Mononuclear cell (primary cell): Measurements from ENCODE around the gene SIM1. TPM values are rescaled to one million over a fixed set of nuclear protein-coding genes. Genes with fewer than 3 reads are reported as not detected.

ENCODE experiments used
- H3K27me3 ChIP-seq: 2 replicates; pipeline ENCODE4 v1.6.0; 2011; ENCODE audit warnings: low read length, control low read depth; ENCODE audit not compliant: insufficient read depth
- H3K4me1 ChIP-seq: 2 replicates; pipeline ENCODE4 v1.5.1; 2011; ENCODE audit warnings: mild to moderate bottlenecking, low read length, control low read depth; ENCODE audit not compliant: insufficient read depth
- H3K4me3 ChIP-seq: 2 replicates; pipeline ENCODE4 v1.5.1; 2011; ENCODE audit warnings: mild to moderate bottlenecking, low read length, moderate library complexity
- H3K9me3 ChIP-seq: 2 replicates; pipeline ENCODE4 v1.5.1; 2011; ENCODE audit warnings: low read depth, mild to moderate bottlenecking, control low read depth, low read length
- total RNA-seq: library from RNA; depleted of rRNA; stranded (reverse); fragments of >200 nt; gene quantifications from one replicate; pipeline ENCODE4 v1.2.3, GENCODE V29; 2012

SIM1 gene
- total RNA-seq, 1 donor = not detected

DNA sequence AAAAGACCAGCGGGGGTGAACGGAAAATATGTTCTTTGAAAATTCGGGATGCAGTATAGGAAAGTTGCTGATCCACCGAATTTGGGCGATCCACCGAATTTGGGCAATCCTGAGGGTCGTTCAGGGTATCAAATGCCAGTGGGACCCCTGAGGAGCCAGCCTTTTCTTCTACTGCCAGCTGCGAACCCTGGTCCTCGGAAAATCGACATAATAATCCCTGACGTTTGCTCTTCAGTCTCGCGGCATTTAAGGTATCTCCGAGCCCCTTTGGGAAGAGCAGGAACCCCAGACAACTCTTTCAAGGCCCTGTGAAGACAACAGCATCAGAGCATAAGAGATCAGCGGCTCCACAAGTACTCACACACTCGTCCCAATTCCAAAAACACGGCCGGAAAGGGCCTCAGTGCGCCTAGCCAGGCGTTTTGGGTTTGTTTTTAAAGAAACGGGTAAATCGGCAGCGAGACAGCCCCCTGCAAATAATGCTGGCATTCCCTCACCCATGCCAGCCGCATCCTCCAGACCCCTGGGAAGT is 1.0 kb downstream of the SIM1 start:
- H3K27me3 ChIP-seq = peaks cover 100% of the 10 kb centered on the region
- no peak overlapping the region for H3K4me3 ChIP-seq
- H3K4me1 ChIP-seq = peaks cover 18% of the 10 kb centered on the region
- H3K9me3 ChIP-seq = no peaks in the 10 kb centered on the region

DNA sequence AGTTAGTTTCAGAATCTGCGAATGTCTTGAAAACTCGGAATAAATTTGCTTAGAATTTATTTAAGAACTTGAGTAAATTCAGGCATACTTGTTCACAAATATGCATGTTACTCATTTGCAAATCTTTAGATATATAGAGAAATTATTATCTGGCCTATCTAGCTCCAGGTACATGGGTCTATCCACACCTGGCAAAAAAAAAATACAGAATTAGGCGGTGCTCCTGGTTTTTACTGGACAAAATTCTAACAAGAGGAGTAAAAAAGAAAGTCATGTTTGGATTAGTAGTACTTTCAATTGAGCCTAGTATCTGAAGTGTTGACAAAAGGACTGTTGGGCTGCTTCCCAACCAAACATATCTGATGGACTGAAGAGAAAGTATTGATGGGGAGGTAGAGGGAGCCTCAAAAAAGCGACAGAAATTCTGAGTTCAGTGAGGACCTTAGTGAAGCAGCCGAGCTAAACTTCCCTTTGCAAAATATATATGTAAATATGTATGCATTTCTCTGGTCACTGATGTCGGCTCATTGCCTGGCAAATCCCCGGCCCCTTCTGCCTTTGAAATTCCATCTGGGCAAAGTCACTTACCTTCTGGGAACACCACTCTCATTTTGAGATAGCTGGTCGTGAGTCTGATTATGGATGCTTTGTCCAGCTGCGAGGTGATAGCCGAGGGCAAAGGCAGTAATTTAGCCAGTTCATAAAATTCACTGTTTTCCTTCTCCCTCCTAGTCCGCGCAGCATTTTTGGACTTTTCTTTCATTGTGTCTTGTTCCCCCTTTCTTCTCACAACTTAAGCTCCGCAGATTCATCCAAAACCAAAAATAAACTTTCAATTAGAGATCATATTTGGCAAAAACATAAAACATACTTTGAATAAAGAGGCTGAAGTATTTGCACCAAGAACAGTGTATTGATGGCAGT is 1.8 kb downstream of the SIM1 start:
- Histone ChIP-seq H3K4me3 (no peak overlapping the region), H3K9me3 (no peaks in the 10 kb centered on the region), H3K4me1 (peaks cover 18% of the 10 kb centered on the region), H3K27me3 (peaks cover 100% of the 10 kb centered on the region)

DNA sequence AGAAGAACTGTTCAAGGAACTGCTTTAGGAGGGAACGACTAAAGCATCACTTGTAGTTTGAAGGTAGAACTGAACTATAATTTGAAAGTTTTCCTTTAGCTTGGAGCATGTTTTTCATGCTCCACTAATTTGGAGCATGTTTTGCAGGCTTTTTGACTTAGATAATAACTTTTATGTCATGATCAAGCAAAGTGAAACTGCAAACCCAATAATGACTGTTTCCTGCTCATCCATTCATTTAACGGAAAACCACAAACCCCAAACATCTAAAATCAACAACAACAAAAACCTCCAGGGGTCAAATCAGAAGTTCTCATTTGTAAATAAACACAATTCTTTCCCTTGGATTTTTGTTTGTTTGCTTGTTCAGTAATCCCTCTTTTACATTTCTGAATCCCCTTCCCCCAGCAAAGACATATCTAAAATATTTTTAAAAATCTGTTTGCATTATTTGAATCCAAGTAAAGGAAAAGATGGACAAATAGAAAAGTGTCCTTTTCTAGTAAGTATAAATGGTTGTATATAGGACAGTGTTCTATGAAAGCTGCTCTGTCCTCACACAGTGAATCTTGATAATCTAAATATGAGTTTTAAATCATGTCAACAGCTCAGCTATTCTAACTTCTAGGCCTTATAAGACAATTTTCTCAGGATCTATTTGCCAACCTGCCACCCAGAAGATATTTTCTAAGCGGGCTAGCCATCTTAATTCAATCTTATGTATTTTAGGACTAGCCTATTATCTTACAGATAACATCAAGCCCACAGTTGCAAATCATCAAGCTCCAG is 2.6 kb downstream of the SIM1 start:
- H3K4me3 ChIP-seq = no peak overlapping the region
- peaks cover 18% of the 10 kb centered on the region for H3K4me1 ChIP-seq
- no peaks in the 10 kb centered on the region for H3K9me3 ChIP-seq
- H3K27me3 ChIP-seq = peaks cover 100% of the 10 kb centered on the region

DNA sequence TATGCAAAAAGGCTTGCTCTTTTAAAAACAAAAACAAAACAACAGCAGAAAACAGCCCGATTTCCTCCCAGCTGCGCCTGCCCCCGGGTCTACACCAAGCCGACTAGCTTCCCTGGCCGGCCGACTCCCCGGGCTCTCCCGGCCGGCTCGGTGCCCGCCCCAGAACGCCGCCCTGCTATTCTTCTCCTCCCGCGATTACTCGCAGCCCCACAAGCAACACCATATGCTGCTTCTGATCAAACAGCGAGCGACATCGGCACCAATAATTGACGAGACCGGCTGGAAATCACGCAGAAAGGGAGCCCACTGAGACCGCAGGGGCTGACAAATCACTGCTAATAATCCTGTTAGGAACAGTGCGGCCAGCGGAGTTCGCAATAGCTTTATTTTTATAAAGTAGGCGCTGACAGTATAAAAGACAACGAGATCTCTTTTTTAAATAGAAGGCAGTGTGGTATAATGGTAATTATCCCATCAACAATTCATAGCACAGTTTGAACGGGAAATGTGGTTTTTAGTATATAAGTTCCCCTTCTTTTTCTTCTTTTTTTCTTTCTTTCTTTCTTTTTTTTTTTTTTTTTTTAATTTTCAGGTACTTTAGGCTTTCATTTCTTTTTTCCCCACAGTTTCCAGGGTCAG is 3.3 kb downstream of the SIM1 start:
- Histone ChIP-seq H3K27me3 (peaks cover 100% of the 10 kb centered on the region), H3K4me1 (peaks cover 18% of the 10 kb centered on the region), H3K9me3 (no peaks in the 10 kb centered on the region), H3K4me3 (no peak overlapping the region)

DNA sequence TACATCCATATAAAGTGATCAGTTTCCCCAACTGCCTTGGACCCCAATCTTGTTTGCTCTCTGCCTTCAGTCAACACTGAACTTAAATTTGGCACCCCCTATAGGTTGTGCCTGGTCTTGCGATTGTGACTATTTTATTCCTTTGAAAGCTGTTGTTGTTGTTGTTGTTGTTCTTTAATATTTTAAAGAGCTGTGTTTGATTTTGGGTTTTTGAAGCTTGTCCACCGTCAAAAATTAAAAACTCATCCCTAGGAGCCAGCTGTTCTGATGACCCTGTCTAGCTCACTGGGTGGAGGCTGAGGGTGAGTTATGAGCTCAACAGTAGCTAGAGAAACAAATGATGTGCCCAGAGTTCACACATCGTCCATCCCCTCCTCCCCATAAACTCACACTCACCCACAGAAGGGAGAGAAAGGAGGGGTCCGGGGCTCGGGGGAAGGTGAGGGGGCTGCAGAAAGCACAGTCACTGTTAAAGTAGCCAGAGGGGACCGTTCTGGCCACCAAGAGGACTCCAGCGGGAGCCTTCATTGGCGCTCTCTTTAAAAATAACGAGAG is 4.0 kb downstream of the SIM1 start:
- Histone ChIP-seq H3K9me3 (no peaks in the 10 kb centered on the region), H3K4me3 (no peak overlapping the region)

DNA sequence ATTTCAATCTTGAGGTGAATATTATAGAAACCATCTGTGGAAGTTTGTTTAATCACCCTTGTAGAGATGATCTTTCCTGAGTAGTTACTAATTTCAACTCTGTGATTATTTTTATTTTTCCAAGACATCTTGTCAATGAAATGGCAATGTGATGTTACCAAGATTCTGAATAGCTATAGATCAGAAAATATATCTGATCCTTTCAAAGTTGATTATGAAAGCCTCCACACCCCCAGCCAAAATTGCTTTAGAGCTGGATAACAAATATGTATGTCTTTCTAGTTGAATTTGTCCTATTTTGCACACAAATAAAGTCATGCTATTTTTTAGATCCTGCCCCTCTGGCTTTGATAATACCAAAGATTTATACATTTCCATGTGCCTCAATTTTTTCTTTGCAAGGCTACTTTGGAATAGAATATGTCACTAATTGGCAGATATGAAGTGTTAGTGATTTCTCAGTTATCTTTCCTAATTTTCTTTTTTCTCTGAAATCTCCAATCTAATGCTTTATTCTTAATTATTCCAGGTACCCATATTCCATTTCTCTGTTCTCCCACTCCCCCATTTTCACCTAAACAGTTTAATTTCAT is 5.0 kb downstream of the SIM1 start:
- peaks cover 11% of the 10 kb centered on the region for H3K4me1 ChIP-seq
- H3K9me3 ChIP-seq = no peaks in the 10 kb centered on the region
- H3K27me3 ChIP-seq = peaks cover 100% of the 10 kb centered on the region
- no peak overlapping the region for H3K4me3 ChIP-seq

More for the DNA sequence above, 4.0 kb downstream of the SIM1 start:
- Histone ChIP-seq H3K27me3 (peaks cover 100% of the 10 kb centered on the region), H3K4me1 (peaks cover 18% of the 10 kb centered on the region)

DNA sequence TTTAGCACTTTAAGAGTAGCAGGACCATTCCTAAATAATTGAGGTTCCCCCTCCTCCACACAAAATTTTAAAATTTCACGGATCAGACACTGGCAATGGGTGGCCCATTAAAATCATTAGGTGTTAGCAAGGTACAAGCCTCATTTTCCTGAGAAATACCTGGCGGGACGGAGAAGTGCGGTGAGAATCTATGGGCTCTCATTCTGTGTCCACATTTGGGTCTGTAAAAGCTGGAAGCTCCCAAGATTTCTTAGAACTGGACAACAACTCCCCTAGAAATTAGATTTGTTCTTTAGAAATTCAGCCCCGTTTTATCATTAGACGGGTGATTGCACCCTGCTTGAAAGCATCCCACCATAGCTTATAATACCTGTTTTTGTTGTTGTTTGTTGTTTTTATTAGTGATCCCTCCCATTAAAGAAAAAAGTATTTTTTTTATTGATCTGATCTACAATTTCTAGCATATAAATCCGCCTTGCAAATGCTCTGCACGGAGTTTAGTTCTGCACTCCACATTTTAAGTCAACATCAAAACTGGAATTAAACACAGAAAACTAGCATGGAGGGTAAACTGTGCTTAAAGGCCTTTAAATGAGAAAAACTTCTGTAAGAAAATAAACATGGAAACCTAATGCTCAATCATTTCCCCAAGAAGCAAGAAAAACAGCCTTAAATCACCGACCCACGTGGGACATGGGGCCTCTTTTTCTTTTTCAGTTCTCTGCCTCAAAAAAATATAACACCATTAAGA is 5.7 kb downstream of the SIM1 start:
- H3K9me3 ChIP-seq = no peaks in the 10 kb centered on the region
- no peak overlapping the region for H3K4me3 ChIP-seq
- H3K27me3 ChIP-seq = peaks cover 100% of the 10 kb centered on the region
- peaks cover 4% of the 10 kb centered on the region for H3K4me1 ChIP-seq

DNA sequence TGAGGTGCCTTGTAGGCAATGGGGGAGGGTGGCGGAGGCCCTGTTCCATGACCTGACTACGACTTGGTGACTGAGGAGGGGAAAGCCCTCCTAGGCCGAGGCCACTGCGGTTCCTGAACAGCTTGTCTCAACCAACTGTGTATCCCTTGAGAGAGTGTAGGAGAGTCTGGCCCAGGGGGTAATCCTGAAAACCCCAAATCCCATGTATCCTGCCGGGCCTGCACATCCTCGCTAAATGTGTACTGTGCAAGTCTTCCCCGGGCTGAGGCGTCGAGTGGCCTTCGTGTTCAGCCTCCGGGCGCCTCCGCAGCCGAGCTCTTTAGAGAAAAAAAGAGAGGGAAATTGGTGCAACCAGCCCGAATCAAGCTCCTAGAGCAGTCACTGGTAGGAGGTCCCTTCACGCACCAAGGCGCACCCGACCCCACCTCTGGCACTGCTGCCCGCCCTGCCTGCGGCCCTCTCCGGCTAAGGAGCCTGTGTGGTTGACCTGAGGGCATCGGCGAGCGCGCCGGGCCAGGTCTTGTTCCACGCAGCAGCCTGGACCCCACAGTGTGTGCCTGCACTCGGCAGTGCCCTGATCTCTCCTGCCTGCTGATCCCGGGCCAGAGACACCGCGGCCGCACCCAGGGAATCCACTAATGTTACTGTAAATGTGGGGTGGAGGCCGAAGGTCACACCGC is 7.3 kb downstream of the SIM1 start:
- H3K4me1 ChIP-seq = peaks cover 4% of the 10 kb centered on the region
- H3K9me3 ChIP-seq = no peaks in the 10 kb centered on the region
- peaks cover 100% of the 10 kb centered on the region for H3K27me3 ChIP-seq
- no peak overlapping the region for H3K4me3 ChIP-seq

DNA sequence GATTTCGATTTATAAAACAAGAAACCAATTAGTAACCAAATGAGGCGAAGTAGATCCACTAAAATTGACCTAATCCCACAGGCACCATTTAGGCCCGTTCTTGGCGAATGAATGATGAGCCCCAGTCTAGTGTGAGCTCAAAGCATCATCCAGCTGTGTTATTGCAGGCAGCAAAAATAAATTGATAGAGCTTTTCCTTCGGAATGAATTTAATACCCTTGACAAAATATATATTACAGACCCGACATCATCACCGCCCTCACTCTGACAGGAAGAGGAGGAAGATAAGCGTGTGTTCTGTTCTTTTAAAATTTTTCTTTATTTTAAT is 7.8 kb downstream of the SIM1 start:
- Histone ChIP-seq H3K4me3 (no peak overlapping the region), H3K27me3 (peaks cover 100% of the 10 kb centered on the region), H3K9me3 (no peaks in the 10 kb centered on the region), H3K4me1 (peaks cover 4% of the 10 kb centered on the region)

DNA sequence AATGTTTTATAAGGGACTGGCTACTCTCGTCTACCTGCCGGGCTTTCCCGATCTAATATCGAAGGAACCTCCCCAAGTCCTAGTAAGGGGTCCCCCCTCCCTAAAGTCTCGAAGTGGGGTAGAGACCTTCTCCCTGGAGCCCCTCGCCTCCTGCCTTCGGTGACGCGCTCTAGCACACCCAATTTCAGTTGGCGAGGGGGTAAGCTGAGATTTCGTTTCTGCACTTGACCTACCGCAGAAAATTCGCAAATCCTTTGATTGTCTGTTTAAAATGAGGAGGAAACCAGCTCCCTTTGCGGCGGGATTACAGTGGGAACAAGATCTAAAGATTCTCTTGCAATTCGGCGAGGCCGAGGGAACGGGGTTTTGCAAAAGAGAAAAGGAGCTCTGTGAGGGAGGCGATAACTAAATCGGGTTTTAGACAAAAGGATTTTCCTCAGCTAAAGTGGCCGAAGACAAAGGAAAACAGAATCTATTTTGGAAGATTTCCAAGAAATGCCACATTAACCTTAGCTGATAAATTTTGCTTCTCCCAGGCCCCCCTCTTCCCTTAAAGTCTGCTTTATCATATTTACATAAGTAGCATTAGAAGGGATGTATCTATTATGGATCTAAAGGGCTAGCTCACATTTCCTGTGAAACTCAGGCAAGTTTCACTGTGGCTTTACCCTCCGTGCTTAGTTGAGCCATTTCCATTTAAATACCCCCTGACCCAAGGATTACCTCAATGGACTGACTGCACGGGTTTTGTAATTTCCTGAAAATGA is 8.4 kb downstream of the SIM1 start:
- Histone ChIP-seq H3K4me3 (no peak overlapping the region), H3K4me1 (peaks cover 1% of the 10 kb centered on the region), H3K9me3 (no peaks in the 10 kb centered on the region), H3K27me3 (peaks cover 100% of the 10 kb centered on the region)

DNA sequence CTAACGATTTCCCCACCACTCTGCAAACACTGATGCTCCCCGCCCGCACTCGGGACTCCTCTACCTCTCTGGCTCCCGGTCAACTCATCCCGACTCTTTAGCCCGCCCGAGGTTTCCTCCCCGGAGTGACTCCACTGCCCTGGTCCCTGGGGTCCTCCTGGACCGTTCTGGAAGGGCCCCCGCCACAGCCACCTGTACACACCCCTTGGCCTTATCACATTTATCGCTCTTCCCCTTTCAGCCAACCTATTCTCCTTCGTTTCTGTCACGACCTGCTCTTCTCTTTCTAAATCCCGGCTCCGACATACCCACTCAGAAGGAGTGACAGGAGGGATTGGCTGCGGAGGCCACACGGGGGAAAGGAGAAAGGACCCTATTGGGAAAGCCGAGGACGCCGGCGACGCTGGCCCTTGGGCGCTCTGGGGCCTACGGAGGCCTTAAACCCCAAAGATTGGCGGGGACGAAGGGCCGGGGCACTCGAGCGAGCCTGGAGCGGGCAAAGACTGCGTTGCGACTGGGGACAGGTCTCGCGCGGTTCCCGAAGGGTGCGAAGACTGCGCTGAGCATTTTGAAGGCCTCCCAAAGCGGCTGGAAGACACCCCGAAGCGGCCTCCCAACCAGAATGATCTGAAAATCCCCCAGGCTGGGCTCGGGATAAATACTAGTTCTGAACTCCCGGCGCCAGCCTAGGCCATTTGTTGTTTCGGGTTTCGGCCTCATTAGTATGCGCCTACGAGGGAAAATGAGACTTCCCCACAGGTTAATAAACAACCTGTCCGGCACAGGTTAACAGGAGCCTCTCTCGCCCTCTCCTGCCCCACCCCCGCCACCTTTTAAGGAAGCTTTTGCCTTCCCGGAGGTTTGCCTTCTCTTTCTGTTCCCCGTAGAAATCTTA is 9.2 kb downstream of the SIM1 start:
- Histone ChIP-seq H3K4me3 (no peak overlapping the region), H3K4me1 (no peaks in the 10 kb centered on the region), H3K9me3 (no peaks in the 10 kb centered on the region), H3K27me3 (peaks cover 100% of the 10 kb centered on the region)

DNA sequence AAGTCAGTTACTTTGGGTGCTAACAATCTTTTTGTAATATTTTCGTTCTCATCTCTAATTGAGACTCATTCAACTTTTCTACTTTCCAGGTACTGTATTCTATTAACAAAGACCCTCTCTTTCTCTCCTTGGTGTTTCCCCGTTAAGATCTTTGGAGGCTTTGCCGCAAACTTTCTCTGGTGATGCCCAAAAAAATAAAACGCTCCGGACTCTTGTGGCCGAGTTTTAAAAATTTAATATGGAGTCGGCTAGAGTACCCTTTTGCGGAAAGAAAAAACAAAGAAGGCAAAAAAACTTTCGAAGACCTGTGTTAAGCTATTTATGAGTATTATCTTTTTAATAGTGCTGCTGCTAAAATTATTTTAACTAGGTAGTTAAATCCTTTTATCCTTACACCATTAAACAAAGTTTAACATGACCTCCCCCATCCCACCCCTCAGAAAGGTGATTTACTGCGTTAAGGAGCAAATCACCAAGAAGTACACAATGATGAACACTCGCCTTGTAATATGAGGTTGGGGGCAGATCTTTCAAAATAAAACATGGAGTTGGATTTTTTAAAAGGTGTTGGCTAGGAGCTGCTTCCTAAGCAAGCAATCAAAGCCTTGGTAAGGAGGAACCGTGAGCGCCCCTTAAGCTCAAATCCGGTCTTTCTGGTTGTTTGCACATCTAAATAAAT is 10.0 kb downstream of the SIM1 start:
- no peak overlapping the region for H3K4me3 ChIP-seq
- no peaks in the 10 kb centered on the region for H3K4me1 ChIP-seq
- H3K27me3 ChIP-seq = peaks cover 100% of the 10 kb centered on the region
- H3K9me3 ChIP-seq = no peaks in the 10 kb centered on the region
